NCI-H526 treated with DMSO at 0.1 percent for 48 hours (cell line): ENCODE measurements around the gene ZNF20.

Source experiments
- DNase-seq: peaks from one replicate; lab custom pipeline; 2025; lab: John Stamatoyannopoulos, UW

Gene ZNF20

DNA sequence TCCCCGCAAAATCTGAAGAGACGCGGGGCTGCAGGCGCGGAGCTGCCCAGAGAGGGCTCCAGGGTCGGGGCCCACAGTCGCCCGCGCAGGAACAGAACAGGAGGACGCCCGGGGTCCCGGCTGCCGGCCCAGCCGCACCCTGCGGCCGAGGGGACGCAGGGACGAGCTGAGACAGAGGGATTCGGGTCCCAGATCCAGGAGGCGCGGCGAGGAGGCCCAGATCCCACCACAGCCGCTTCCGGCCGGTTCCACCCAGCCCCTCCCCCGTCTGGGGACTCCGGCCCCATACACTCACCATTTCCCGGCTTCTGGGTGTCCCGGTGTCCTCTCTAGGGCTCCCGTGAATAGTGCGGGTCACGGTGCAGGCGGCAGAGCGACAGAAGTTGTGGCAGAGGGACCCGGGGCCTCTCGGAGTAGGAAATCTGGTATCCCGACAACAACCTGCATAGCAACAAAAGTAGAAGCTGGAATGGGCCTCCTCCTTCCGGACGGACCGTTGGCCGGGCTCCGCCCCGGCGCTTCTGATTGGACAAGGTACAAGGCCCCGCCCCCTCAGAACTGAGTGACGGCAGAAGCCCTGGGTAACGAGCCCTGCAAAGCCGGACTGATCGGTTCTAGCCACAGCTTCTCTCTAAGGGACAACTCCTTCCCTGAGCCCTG is at the start of gene ZNF20:
Gene ZNF20, minus strand, starts transcription at position 466 of the 660 bp plus-strand sequence. Its CDS starts 168 bp downstream, at position 298.
- peak; percentile 76 for DNase-seq

DNA sequence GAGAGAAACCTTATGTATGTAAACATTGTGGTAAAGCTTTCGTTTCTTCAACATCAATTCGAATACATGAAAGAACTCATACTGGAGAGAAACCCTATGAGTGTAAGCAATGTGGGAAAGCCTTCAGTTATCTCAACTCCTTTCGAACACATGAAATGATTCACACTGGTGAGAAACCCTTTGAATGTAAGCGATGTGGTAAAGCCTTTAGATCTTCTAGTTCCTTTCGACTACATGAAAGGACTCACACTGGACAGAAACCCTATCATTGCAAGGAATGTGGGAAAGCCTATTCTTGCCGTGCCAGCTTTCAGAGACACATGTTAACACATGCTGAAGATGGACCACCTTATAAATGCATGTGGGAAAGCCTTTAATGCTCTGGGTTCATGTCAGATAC is 47.5 kb upstream of the ZNF20 start:
- DNase-seq: no peak

DNA sequence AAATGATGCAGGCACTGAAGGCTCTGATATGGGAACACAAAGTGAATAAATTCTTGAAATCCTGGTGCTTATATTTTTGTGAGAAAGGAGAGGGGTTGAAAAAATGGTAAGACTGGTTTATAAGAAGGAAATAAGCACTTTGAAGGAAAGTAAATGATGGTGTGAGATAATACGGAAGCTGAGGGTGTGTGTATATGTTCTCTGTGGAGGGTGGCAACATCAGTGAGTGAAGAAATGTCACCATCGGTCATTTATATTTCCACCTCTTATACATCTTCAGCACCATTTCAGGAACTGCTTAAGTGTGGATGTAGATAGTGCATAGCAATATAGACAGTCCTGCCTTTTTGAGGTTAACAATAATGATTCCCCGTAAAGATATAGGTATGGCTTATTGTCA is 40.2 kb upstream of the ZNF20 start:
- no peak for DNase-seq

DNA sequence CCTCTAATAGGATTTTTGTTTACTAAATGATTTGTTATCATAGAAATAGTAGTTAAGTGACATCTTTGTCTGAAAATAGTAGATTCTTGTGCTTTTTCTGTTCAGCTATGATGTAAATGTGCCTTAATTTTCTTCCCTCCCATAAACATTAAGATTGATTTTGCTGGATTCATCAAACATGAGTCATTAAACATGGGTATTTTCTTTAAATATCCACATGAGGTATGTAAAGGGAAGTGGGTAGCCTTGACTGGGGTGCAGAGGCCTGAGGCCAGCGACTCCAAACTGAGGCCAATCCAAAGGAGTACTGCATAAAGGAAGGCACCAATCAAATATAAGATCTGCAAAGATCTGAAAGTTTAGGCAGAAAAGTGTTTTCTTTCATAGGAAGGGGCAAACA is 26.5 kb upstream of the ZNF20 start:
- DNase-seq: no peak

DNA sequence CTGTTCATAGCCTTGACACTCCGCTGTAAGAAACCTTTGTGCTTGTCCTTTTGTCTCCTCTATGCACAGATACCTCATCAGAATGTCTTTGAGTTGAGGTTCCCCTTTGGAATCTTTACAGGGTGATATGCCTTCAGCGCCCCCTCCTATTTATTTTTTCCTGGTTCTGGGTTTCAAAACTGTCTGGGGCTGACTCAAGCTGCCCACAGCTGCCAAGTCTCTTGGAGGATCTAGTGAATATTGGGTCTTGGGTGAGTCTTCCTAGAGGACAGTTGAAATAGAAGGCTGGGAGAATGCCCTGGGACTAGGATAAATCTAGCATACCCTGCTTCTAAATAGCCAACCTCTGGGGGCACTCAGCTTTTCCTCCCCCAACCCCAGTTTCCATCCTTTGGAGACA is 23.7 kb upstream of the ZNF20 start:
- DNase-seq: no peak

DNA sequence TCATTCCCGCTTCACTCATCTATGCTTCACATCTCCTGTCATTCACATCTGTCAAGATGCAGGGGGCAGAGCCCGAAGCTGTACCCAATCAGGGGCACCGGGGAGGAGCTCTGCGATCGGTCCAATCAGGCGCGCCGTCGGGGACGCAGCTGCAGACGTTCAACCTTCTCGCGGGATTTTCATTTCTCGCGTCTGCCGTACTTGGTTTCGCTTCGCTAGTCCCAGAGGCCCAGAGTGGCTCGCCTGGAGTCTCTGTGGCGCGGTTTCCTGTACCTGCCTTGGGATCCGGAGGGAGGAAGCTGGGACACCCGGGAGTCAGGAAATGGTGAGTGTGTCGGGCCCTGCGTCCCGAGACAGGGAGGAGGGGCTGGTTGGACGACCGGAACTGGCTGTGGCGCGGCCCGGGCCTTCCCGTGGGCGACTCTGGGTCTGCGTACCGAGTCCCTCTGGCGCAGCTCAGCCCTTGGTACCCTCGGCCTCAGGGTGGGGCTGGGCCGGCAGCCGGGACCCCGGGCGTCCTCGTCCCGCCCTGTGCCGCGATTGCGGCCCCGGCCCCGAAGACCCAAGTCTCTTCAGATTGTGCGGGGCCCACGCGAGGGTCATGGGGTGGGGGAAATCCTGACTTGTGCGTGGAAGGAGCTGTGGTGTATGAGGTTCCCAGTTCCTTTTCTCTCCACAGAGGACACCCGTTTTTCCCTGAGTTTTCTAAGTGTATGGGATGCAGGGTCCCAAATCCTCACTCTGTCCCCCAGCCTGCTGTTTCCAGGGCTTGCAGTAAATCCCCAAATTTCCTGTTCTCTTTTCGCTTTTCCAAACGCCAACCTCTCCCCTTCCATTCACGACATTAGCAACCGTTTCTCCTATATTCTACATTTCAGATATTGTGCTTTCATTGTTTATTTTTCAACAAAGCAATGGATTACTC is 23.0 kb upstream of the ZNF20 start, which contains the start of gene ZNF136:
Gene ZNF136, plus strand, starts transcription at position 215 of the 925 bp plus-strand sequence. Its CDS starts 108 bp downstream, at position 323.
- DNase-seq: peak; percentile 77

DNA sequence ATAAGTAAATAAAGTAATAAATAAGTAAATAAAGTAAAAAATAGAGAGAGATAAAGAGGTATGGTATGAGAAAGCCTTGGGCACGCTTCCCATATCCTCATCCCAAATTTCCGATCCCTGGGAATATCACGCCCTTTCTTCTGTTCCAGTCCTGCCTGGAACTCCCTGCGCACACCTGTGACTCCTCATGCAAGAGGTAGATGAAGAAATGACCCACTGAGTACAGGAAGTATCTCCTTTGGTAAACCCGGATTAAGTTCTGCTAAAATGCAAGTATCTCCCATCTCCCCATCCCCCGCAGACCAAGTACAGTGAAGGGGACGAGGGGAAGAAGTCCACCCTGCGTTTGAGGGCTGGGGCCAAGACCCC is 22.3 kb upstream of the ZNF20 start:
- DNase-seq: no peak

DNA sequence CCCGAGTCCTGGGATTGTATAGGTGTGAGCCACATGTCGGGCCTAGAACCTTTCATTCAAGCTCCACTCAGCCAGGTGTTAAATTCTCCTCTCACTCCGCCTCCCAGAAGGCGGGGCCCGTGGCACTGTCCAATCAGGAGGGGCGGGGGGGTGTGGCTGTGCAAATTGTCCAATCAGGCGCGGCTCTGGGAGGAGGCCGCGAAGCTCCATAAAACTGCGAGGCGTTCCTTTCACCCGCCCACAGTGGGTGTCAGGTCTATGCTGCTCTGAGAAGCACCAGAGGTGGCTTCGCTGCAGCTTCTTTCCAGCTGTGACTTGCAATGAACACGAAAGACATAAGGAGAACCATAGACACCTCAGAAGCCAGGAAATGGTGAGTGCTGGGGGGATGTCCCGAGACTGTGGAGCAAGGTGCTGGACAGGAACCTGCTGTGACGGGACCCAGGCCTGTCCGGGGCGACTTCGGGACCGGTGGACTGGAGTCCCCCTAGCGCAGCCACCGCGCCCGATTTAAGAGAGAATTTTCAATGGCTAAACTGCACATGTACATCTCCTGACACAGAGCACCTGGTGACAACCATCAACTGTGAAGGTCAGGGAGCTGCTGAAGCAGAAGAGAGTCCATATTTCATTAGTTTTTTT is 19.7 kb upstream of the ZNF20 start:
- DNase-seq: no peak

DNA sequence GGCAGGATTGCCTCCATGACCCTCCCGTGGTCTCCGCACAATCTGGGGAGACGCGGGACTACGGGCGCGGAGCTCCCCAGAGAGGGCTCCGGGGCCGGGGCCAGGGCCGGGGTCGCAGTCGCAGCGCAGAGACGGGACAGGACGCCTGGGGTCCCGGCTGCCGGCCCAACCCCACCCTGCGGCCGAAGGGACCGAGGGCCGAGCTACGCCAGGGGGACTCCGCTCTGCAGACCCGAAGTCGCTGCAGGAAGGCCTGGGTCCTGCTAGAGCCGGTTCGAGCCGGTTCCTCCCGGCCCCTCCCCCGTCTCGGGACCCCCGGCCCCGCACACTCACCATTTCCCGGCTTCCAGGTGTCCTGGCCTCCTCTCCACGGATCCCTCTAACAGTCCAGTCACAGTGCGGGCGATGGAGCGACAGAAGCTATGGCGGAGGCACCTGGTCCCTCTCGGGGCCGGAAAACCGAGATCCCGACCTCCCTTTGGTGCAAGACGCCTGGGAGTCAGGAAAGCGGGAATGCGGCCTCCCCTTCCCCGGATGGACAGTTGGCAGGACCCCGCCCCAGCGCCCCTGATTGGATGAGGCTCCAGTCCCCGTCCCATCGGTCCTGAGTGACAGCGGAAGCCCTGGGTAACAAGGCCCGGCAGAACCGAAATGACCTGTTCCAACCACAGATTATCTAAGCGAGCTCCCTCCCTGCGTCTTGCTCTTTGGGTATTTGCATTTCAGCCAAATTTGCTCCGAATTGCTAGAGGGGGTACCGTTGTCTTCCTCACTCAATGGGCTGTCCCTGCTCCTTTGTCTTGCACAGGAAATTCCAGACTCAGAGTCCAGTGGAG is 16.3 kb upstream of the ZNF20 start, which contains the start of gene ZNF625:
Gene ZNF625, minus strand, starts transcription at position 512 of the 836 bp plus-strand sequence. Its CDS starts 176 bp downstream, at position 336.
- peak; percentile 82 for DNase-seq

DNA sequence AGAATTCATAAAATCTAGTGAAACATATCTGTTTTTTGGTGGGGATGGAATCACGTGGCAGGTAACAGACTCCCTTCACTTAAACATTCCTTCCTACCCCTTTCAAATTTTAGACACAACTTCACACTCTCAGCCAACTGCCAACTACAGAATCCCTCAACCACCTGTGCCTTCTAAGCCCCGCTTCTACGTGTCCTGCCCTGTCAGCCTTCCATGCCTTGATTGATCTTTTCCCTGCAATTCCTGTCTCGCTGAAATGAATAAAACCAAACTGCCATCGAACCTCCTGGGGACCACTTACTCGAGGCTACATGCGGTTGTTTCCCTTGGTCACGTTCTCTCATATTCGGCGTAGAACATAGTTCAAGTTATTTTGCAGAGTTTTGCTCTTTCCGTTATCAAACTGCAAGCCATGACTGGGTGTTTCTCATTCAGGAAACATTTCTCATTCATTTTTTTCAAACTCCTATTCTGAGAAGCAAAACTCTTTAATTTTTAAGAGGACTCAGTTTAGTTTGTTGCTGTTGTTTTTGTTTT is 15.2 kb upstream of the ZNF20 start:
- no peak for DNase-seq

DNA sequence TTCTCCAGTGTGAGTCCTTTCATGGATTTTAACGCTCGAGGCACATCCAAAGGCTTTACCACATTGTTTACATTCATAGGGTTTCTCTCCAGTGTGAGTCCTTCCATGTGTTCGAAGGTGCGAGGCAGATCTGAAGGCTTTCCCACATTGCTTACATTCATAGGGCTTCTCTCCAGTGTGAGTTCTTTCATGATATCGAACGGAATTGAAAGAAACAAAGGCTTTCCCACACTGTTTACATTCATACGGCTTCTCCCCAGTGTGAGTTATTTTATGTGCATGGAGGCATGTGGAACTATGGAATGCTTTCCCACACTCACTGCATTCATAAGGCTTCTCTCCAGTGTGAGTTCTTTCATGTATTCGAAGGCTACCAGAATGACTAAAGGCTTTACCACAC is 5.2 kb upstream of the ZNF20 start:
- no peak for DNase-seq

DNA sequence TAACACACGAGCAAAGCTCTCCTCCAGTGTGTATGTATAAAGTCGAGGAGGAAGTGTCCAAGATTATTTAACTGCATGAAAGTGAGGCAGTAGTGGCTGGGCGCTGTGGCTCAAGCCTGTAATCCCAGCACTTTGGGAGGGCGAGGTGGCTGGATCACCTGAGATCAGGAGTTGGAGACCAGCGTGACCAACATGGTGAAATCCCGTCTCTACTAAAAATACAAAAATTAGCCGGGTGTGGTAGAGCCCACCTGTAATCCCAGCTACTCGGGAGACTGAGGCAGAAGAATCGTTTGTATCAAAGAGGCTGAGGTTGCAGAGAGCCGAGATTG is 1.2 kb upstream of the ZNF20 start:
- no peak for DNase-seq

DNA sequence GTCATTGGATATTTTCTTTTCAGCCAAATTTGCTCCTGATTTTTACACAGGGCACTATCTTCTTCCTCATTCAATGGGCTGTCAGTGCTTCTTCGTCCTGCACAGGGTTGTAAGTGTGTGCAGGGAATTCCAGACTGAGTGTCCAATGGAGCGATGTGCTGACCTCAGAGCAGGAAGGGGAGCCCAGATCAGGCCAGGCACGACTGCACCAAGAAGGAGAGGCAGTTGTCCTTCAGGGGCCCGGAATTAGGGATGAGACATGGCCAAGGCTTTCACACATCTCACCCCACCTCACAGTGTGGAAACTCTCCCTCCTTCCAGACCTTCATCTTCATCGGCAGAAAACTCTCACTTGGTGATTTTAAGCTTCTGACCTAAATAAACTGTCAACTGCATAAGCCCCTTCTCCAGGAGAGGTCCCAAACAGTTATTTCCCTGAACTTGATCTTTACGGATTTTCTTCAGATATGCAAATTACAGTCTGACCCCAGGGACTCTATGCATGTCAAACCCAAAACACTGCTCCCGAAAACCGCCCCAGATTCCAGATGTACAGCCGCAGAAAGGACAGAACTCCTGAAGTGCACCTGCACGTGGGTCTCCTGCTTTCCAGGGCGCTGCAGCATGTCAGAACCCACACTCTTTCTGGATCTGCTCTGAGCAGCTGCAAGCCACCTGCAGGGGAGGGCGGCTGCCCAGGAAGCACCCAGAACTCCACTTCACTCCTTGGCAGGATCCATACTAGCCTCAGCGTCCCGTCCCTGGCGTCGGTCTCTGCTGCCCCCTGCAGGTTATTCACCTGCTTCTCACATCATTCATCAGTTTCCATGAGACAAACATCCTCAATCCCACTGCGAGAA is 625 bp upstream of the ZNF20 start:
- peak; percentile 72 for DNase-seq

DNA sequence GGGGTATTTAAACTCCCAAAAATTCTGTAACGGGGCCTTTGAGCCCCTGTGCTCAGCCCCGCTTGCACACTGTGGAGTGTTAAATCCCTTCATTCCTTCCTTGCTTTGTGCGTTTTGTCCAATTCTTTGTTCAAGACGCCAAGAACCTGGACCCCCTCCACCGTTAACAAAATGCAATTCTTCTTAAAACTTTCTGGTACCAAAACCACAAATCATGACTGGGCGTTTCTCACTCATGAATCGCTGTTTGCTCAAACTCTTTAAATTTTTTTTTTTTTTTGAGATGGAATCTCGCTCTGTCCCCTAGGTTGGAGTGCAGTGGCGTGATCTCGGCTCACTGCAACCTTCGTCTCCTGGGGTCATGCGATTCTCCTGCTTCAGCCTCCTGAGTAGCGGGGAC is 881 bp downstream of the ZNF20 start:
- DNase-seq: no peak

DNA sequence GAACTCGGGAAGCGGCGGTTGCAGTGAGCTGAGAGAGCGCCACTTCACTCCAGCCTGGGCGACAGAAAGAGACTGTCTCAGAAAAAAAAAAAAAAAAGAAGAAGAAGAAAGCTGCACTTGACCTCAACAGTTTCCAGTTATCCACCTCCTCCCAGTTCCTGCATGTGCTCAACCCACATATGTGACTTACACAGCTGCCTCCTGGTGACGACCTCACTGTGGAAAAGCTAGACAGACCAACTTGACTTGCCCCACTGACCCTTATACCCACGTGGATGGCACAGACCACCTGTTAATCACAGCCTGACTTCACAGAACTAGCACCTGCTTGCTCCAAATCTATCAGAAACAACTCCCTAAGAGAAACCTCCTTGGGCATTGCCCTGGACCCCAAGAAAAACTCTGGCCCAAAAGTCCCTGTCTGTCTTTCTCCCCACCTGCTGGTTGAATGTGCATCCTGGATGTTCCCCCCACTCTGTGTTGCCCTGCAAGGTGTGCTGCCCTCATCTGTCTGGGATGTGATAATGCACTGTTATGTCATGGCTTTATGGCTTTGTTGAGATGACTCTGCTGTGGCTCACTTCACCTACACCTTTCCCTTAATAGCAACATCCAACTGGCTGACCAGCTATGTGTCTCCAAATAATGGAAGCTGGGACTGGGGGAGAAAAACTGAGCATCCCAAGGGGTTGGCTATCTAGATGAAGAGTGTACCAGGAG is 2.8 kb downstream of the ZNF20 start:
- DNase-seq: no peak

DNA sequence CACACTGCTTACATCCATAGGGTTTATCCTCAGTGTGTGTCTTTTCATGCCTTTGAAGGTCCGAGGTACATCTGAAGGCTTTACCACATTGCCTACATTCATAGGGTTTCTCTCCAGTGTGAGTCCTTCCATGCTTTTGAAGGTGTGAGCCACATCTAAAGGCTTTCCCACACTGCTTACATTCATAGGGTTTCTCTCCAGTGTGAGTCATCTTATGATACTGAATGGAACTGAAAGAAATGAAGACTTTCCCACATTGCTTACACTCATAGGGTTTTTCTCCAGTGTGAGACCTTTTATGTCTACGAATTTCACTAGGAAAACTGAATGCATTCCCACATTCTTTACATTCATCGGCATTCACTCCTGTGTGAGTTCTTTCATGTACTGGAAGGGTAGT is 7.1 kb downstream of the ZNF20 start:
- DNase-seq: no peak

DNA sequence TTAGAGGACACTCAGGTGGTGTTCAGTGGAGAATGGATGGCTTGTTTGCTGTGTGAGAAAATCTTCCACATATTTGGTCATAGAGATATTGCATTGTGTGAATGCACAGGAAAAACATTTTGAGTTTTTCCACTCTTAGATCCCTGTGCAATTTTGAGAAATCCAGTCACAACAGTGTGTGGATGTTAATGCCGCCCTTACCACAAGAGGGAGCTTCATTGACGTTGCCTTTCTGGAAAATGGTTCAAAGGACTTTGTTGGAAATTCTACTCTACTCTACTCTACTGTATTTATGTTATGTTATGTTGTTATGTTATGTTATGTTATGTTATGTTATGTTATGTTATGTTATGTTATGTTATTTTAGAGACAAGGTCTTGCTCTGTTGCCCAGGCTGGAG is 13.4 kb downstream of the ZNF20 start:
- DNase-seq: no peak

DNA sequence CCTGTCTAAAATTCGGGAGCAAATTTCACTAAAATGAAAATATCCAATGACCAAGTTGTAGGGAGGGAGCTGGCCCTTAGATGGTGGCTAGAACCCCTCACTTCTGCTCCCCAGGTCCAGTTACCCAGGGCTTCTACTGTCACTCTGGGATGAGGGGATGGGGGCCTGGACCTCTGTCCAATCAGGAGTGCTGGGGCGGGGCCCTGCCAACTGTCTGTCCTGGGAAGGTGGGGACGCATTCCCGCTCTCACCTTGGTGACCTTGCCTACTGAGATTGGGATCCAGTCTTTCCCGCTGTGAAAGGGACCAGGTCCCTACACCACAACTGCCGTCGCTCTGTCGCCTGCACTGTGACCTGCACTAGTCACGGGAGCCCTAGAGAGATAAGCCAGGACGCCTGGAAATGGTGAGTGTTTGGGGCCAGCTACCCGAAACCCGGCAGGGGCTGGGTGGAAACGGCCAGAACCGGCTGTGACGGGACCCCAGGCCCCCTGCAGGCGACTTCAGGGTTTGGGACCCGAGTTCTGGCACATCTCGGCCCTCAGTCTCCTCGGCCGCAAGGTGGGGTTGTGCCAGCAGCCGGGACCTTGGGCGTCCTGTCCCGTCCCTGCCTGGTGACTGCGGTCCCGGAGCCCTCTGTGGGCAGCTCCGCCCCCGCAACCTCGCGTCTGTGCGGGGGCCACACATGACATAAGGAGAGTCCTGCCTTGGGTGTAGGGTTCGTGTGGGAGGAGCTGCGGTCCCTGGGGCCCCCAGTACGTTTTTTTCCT is 22.8 kb downstream of the ZNF20 start:
- DNase-seq: no peak

DNA sequence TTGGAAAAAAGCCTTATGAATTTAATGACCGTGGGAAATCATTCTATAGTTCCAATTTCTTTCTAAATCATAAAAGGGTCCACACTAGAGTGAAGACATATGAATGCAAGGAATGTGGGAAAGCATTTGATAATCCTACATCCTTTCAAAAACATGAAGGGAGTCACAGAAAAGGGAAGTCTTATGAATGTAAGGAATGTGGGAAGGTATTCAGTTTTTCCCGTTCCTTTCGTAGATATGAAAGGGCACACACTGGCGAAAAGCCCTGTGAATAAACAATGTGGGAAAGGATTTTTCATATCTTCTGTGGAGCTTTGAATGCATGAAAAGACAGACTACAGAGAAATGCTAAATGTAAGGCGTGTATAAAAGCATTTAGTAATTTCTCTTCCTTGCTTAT is 27.0 kb downstream of the ZNF20 start:
- DNase-seq: no peak
